Smooth muscle cell (in vitro differentiated cells): Measurements from ENCODE around the gene OR51E1. TPM values are rescaled to one million over a fixed set of nuclear protein-coding genes. Genes with fewer than 3 reads are reported as not detected.

ENCODE experiments used
- DNase-seq: peaks from one replicate; lab custom pipeline; 2025; ENCODE audit not compliant: unreplicated experiment; lab: John Stamatoyannopoulos, UW
- H2AFZ ChIP-seq: fragments of 200-600 bp; sonication (generic); 2 replicates; pipeline ENCODE4 v1.6.0; 2016; ENCODE audit warnings: antibody characterized with exemption, low read depth, mild to moderate bottlenecking
- H3F3A ChIP-seq: fragments of 200-600 bp; sonication (generic); 2 replicates; pipeline ENCODE4 v1.6.0; 2017; ENCODE audit warnings: antibody characterized with exemption, low read depth
- H3K27ac ChIP-seq: fragments of 200-600 bp; sonication (generic); 2 replicates; pipeline ENCODE4 v1.5.1; 2016; ENCODE audit warnings: low read depth, mild to moderate bottlenecking
- H3K27me3 ChIP-seq: fragments of 200-600 bp; sonication (generic); 2 replicates; pipeline ENCODE4 v1.6.1; 2016; ENCODE audit warnings: low read depth, mild to moderate bottlenecking
- H3K36me3 ChIP-seq: fragments of 200-600 bp; sonication (generic); 2 replicates; pipeline ENCODE4 v1.5.1; 2016; ENCODE audit warnings: low read depth
- H3K4me1 ChIP-seq: fragments of 200-600 bp; sonication (generic); 2 replicates; pipeline ENCODE4 v1.5.1; 2016; ENCODE audit warnings: low read depth
- H3K4me2 ChIP-seq: fragments of 200-600 bp; sonication (generic); 2 replicates; pipeline ENCODE4 v1.6.0; 2016; ENCODE audit warnings: mild to moderate bottlenecking
- H3K4me3 ChIP-seq: fragments of 200-600 bp; sonication (generic); 2 replicates; pipeline ENCODE4 v1.5.1; 2016; ENCODE audit warnings: mild to moderate bottlenecking
- H3K79me2 ChIP-seq: fragments of 200-600 bp; sonication (generic); 2 replicates; pipeline ENCODE4 v1.6.0; 2016; ENCODE audit warnings: low read depth, mild to moderate bottlenecking
- H3K9ac ChIP-seq: fragments of 200-600 bp; sonication (generic); 2 replicates; pipeline ENCODE4 v1.6.0; 2016; ENCODE audit warnings: low read depth
- H3K9me3 ChIP-seq: fragments of 200-600 bp; sonication (generic); replicated peaks from 2 replicates; pipeline ENCODE4 v1.5.1; 2016; ENCODE audit warnings: low read depth
- H4K20me1 ChIP-seq: fragments of 200-600 bp; sonication (generic); 2 replicates; pipeline ENCODE4 v1.6.0; 2016; ENCODE audit warnings: low read depth
- CTCF ChIP-seq: fragments of 200-600 bp; sonication (generic); IDR thresholded peaks from 2 replicates; pipeline ENCODE4 v1.5.1; 2017; ENCODE audit warnings: borderline replicate concordance, mild to moderate bottlenecking, antibody characterized with exemption; ENCODE audit not compliant: insufficient read depth, poor library complexity, severe bottlenecking
- WGBS: methylation state at CpG from one replicate; pipeline ENCODE4 v1.1.7; 2016; ENCODE audit warnings: low lambda C conversion rate; 5-methylcytosine and 5-hydroxymethylcytosine counted together
- polyA plus RNA-seq: library from polyadenylated mRNA; unstranded; fragments of >200 nt; fragmentation: Nextera tagmentation; extraction: Ambion mirVana; gene quantifications from 2 replicates; pipeline ENCODE4 v1.2.1, GENCODE V29; 2016
- total RNA-seq: library from RNA; depleted of rRNA; stranded (reverse); fragments of >200 nt; gene quantifications from 2 replicates; pipeline ENCODE4 v1.2.3, GENCODE V29; 2014

Gene OR51E1
- total and polyA plus RNA-seq, 2 experiments from 2014 or later, result not detected

GRCh38 chr11:4615856-4616444, 27.8 kb upstream of the OR51E1 start:
- no peak overlapping the region for H2AFZ ChIP-seq
- no peaks in the 10 kb centered on the region for H3K79me2 ChIP-seq
- no peak overlapping the region for H3K9ac ChIP-seq
- H3K4me2 ChIP-seq, result no peak overlapping the region
- H4K20me1 ChIP-seq, result no peaks in the 10 kb centered on the region
- H3K4me1 ChIP-seq, result no peaks in the 10 kb centered on the region
- no peak overlapping the region for H3K4me3 ChIP-seq
- no peak for DNase-seq
- no peaks in the 10 kb centered on the region for H3K9me3 ChIP-seq
- no peak for TF ChIP-seq CTCF
- no peaks in the 10 kb centered on the region for H3K36me3 ChIP-seq
- no peak overlapping the region for H3K27ac ChIP-seq
- H3F3A ChIP-seq, result no peaks in the 10 kb centered on the region
- no peaks in the 10 kb centered on the region for H3K27me3 ChIP-seq

- Histone ChIP-seq H4K20me1 (no peaks in the 10 kb centered on the region), H3K9me3 (no peaks in the 10 kb centered on the region), H3K79me2 (no peaks in the 10 kb centered on the region), H3K27me3 (no peaks in the 10 kb centered on the region), H3K4me3 (no peak overlapping the region), H2AFZ (no peak overlapping the region), H3K4me1 (no peaks in the 10 kb centered on the region), H3K9ac (no peak overlapping the region), H3K36me3 (no peaks in the 10 kb centered on the region), H3F3A (no peaks in the 10 kb centered on the region), H3K4me2 (no peak overlapping the region), H3K27ac (no peak overlapping the region)
- 80% methylated on average over 9 of the region's 9 CpGs for WGBS
- no peak for DNase-seq
- TF ChIP-seq CTCF, result no peak
Observed at GRCh38 chr11:4619514-4619913, 24.3 kb upstream of the OR51E1 start.

GRCh38 chr11:4626207-4627099, 17.3 kb upstream of the OR51E1 start:
- no peak overlapping the region for H3K27ac ChIP-seq

More at GRCh38 chr11:4626207-4627099, 17.3 kb upstream of the OR51E1 start:
- peak; percentile 78 for TF ChIP-seq CTCF
- H3K27me3 ChIP-seq, result no peaks in the 10 kb centered on the region
- no peaks in the 10 kb centered on the region for H3K9me3 ChIP-seq
- H3K4me2 ChIP-seq, result no peak overlapping the region
- no peaks in the 10 kb centered on the region for H3K79me2 ChIP-seq
- H3K4me3 ChIP-seq, result no peak overlapping the region
- H3K36me3 ChIP-seq, result no peaks in the 10 kb centered on the region
- WGBS, result 44% methylated on average over 15 of the region's 15 CpGs
- no peaks in the 10 kb centered on the region for H3F3A ChIP-seq
- DNase-seq, result peak; percentile 14
- no peaks in the 10 kb centered on the region for H3K4me1 ChIP-seq
- H3K9ac ChIP-seq, result no peak overlapping the region
- no peak overlapping the region for H2AFZ ChIP-seq
- H4K20me1 ChIP-seq, result no peaks in the 10 kb centered on the region
